NOMO-1 treated with dmso at 0.1 percent for 144 hours (cell line): ENCODE data around the gene AOX1.
"Not testable (repeated sequence)": the region's sequence is repeated elsewhere in the genome, so short reads cannot be mapped to it uniquely, and the experiment has no call there.

Experiments
- DNase-seq: peaks from one replicate; lab custom pipeline; 2025; ENCODE audit not compliant: unreplicated experiment; lab: John Stamatoyannopoulos, UW

AOX1 gene

GRCh38 chr2:200625282-200625681, 39.5 kb downstream of the AOX1 start:
- DNase-seq = no peak

DNA sequence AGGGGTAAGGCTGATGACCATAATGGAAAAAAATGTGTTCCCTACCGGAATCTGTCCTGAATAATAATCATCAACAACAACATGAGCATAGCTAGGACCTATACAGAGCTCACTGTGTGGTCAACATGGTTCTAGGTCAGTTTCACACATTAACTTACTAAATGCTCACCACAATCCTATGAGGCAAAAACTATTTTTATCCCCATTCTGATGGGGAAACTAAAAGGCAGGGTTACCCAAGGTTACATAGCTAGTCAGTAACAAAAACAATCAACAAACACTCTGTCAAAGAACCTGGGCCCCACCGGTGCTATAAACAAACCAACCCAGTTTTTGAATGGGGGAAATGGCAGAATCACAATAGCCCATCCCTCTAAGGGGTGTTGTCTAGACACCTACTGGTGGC, 40.1 kb downstream of the AOX1 start:
- no peak for DNase-seq

DNA sequence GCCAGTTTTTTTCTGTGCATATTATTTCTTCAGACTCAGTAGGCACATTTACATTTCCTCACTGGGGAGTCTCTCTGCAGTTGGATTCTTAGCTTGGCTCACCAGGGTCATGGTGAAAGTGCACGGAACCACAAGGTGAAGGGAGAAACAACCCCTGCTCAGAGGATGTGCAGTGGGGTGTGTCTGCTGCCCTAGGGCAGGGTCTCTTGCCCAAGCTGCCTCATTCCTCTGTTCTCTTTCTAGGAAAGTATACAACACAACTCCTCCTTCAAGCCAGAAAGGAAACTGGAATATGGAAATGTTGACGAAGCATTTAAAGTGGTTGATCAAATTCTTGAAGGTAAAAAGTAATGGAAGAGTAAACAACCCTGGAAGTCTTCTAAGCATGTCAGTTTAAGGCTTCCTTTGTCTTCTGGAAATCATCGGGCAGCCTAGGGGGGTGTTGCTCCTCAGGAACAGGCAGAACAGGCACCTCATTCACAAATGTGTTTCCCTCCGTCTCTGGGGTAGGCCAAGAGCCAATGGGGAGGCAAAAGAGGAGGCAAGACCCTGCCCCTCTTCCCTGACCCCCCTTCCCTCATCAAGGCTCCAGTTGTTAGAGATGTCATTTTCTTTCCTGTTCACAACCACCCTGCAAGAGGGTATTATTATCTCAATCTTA, 41.4 kb downstream of the AOX1 start:
- no peak for DNase-seq

DNA sequence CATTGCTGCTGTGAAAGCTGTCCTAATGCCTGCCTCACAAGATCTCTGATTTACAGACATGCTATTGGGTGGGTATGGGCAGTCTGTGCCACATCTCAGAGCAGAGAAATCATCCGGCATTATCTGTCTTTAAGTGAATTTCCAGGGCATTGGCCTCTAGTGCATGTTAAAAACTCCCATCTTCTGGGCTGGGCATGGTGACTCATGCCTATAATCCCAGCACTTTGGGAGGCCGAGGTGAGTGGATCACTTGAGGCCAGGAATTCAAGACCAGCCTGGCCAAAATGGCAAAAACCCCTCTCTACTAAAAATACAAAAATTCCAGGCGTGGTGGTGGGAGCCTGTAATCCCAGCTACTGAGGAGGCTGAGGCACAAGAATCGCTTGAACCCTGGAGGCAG, 42.6 kb downstream of the AOX1 start:
- DNase-seq = not testable (repeated sequence)

- DNase-seq = no peak
These were observed 45.5 kb downstream of the AOX1 start for GRCh38 chr2:200631287-200631686.

GRCh38 chr2:200634231-200634964, 48.6 kb downstream of the AOX1 start:
- no peak for DNase-seq

DNA sequence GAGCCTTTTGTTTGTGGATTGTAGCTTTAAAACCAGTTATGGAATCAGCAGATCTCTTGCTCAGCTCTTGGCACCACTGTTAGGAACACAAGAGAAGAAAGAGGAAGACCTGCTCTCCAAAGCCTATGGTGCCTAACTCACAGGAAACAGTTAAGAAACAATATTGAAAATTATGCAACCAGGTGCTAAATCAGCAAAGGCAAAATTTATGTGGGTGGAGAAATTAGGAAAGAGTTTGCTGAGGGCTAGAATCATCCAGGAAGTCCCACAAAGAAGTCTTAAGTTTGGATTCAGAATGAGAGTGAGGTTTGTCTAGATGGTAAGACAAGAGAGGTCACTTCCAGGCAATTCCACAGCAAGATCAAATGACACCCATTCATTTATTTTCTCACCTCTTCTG, 49.4 kb downstream of the AOX1 start:
- peak; percentile 93 for DNase-seq

GRCh38 chr2:200637901-200638300, 52.1 kb downstream of the AOX1 start:
- no peak for DNase-seq

DNA sequence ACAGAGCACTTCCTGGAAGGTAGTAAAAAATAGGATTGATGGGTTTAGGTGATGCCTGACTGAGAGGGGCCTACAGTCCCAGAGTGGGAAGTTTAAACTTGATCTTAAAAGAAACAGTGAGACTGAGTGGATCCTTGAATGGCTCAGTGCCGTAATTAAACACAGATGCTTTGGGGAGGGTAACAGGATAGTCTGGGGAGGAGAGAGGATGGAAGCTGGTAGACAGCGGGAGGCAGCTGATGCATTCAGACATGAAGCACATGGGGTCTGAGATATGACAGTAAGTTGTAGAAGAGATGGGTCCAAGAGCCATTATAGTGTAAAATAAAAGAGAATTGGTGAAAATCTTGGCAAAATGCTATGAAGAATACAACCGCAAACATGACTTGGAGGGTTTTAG, 54.4 kb downstream of the AOX1 start:
- DNase-seq = no peak

DNA sequence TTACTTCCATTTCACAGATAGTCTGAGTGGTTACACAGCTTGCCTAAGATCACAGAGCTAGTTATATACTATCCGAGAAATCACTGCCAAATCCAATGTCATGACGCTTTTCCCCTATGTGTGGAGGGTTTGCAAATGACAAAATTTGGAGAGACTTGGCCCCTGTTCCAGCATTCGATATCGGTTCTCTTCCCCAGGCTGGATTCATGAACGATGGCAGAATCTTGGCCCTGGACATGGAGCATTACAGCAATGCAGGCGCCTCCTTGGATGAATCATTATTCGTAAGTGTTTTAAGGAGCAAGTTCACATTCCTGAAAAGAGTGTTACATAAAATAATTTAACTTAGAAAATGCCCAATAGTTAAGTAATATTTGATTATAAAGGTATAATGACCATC, 55.1 kb downstream of the AOX1 start:
- no peak for DNase-seq

GRCh38 chr2:200648518-200649281, 62.9 kb downstream of the AOX1 start:
- DNase-seq = not testable (repeated sequence)

DNA sequence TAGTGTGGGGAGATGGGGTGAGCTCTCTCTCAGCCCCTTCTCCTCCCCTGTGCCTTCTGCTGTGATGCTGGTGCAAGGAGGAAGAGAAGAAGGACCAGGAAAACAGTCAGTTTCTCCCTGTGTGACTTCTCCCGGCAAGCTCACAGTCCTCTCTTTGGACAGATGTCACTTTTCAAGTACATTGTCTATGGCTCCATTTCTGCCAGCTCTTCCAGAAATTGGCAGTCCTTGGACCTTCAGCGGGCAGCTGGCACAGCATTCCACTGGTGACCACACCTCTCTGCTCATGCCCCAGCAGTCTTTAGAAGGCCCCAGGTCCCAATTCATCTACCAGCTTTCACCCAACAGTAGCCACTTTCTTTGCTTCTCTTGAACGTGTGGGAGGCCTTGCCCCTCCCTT, 63.9 kb downstream of the AOX1 start:
- DNase-seq = no peak

DNA sequence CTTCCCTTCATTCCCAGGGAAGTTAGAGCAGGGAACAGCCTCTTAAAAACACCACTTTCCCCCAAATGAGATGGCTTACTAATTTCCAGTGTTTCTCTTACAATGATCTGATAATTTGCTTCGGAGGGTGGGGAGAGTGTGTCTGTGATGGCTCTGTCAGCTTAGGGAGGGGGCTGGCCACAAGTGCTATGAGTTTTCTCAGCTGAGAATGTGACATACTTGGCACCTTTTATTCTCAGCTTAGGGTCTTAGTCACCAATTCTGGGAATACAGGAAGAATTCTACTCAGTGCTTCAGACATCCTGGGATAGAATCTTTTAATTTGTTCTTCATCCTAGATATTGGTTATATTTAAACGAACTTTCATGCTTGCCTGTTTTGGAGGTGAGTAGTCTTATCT, 64.4 kb downstream of the AOX1 start:
- DNase-seq = no peak

GRCh38 chr2:200652158-200652557, 66.3 kb downstream of the AOX1 start:
- no peak for DNase-seq

GRCh38 chr2:200653021-200653420, 67.2 kb downstream of the AOX1 start:
- DNase-seq = no peak

DNA sequence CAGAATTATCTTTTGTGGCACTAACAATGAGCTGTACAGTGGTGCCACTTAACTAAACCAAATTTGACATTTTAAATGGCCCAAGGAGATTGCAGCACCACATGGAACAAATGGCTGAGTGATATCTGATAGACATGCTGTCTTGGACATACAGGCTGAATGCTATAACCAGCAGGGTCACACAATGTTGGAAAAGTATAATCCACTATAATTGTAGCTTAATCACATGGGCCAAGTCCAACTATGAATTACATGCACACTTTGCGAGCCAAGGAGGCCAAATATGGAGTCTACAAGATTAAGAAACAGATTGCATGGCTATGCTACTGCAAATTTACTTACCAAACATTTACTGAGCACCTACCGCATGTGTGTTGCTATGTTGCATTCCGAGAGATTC, 69.0 kb downstream of the AOX1 start:
- DNase-seq = no peak

GRCh38 chr2:200655918-200656580, 70.2 kb downstream of the AOX1 start:
- peak; percentile 71 for DNase-seq

GRCh38 chr2:200658278-200658864, 72.6 kb downstream of the AOX1 start:
- no peak for DNase-seq

DNA sequence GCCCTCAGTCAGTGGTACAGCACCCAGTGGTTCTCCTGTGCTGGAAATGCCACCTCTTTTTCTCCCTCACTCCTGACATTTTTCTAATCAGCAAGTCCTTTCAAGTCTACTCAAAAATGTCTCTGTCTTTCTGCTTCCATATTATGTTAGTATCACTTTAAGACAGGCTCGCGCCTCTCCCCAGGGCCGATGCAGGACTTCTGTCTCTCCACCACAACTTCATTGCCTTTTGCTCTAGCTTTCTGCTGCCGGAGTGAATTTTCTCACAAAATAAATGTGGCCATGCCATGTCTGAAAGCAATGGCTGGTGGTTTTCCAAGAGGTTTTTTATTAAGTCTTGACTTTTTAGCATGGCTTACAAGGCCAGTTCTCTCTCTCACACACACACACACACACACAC, 73.6 kb downstream of the AOX1 start:
- DNase-seq = no peak

- no peak for DNase-seq
These were observed 75.7 kb downstream of the AOX1 start for GRCh38 chr2:200661477-200661876.

GRCh38 chr2:200662727-200663126, 76.9 kb downstream of the AOX1 start:
- no peak for DNase-seq
